Ishikawa (cell line): Measurements from ENCODE around the gene CLCA1.

ENCODE experiments used
- CEBPB ChIP-seq: IDR thresholded peaks from 2 replicates; pipeline ENCODE4 v1.6.1; 2012
- RAD21 ChIP-seq: IDR thresholded peaks from 2 replicates; pipeline ENCODE4 v1.6.1; 2012; ENCODE audit warnings: low read depth
- TAF1 ChIP-seq: IDR thresholded peaks from 2 replicates; pipeline ENCODE4 v1.6.1; 2012; ENCODE audit warnings: low read depth, mild to moderate bottlenecking

- TF ChIP-seq RAD21 (no peak), CEBPB (no peak), TAF1 (no peak)
These were observed 32.7 kb upstream of the CLCA1 start for GRCh38 chr1:86436041-86436440.
